Stimulated activated CD4-positive, alpha-beta T cell treated with anti-CD3 and anti-CD28 coated beads, Interleukin-12 subunit alpha, Interleukin-12 subunit beta, amount 100 ng/mL, for 48 hours (primary cell): ENCODE data around the gene CCL24.
"Not testable (repeated sequence)": the region's sequence is repeated elsewhere in the genome, so short reads cannot be mapped to it uniquely, and the experiment has no call there.

Experiments used
- DNase-seq, 3 donors: peaks; one replicate each; pipeline ENCODE4 v3.0.0-alpha.2; 2020; ENCODE audit warnings: low read depth in 2 of 3, low spot score in 1 of 3

Gene CCL24

DNA sequence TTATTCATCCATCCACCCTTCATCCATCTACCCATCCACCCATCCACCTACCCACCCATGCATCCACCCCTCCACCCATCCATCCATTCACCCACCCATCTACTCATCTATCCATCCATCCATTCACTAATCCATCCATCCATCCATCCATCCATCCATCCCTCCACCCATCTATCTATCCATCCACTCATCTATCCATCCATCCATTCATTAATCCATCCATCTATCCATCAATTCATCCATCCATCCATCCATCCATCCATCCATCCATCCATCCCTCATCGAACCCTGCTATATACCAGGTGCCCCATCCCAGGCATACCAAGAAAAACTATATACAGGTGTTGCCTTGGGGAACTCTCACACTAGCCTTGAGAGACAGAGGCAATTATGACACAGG is 7.1 kb upstream of the CCL24 start:
- DNase-seq = no peak

DNA sequence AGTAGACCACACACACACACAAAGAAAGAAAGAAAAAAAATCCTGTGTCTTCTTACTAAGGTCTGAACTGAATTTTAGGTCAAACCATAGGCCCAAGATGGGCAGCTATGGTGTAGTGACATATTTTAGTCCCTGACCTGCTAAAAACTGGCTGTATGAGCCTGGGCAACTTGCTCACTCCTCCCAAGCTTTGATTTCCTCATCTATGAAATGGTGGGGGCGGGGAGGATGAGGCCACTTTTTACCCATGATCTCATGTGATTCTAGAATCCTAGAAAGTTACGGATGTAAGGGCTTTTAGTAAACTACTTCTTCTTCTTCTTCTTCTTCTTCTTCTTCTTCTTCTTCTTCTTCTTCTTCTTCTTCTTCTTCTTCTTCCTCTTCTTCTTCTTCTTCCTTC is 6.1 kb upstream of the CCL24 start:
- no peak for DNase-seq

DNA sequence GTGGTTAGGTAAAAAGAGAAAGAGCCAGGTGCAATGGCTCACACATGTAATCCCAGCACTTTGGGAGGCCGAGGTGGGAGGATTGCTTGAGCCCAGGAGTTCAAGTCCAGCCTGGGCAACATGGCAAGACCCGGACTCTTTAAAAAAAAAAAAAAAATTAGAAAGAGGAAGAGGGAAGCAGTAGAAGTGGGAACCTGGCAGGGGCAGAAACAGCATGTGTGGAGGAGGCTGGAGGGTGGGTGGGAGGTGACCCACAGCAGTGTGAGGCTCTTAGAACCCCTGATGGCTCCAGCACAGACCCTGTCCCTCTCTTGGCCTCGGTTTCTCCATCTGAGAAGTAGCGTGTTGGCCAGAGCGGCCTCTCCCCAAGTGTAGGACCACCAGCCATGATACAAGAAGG is 4.9 kb upstream of the CCL24 start:
- no peak for DNase-seq

GRCh38 chr7:75817116-75817515 is 3.5 kb upstream of the CCL24 start:
- DNase-seq = no peak

GRCh38 chr7:75815418-75816064 is 1.9 kb upstream of the CCL24 start:
- DNase-seq = no peak

DNA sequence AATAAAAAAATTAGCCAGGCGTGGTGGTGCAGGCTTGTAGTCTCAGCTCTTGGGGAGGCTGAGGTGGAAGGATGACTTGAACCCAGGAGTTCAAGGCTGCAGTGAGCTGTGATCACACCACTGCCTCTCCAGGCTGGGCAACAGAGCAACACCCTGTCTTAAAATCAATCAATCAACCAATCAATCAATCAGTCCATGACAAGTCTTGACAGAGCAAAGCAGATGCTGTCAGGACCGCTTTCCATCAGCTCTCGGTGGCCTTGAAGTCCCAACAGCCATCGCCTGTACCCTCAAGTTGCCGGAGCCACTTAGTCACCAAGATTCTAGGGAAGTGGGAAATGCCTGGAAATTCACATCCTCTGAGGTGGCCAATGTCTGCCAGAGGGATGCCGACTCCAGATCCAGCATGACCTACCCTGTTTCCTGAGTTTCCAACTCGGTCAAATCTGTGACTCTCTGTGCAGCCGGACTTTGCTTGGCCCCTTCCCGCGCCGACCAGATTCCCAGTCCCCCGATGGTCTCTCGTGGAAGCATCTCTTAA is 871 bp upstream of the CCL24 start:
- DNase-seq = no peak

DNA sequence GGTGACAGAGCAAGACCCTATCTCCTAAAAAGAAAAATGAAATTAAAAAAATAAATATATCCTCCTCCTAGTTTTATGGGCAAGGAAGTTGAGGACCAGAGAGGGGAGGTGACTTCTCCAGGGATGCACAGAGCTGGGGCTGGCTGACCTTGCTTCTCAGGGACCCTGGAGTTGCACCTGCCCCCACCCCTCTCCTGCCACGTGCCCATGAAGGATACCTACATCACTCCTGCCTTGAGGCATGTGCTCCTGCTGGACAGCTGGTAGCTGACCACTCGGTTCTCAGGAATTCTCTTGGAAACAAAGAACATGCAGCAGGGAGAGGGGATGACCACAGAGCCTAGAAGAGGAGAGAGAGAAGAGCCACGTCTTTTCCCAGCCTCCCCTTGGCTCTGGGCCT is 522 bp downstream of the CCL24 start:
- DNase-seq = no peak

DNA sequence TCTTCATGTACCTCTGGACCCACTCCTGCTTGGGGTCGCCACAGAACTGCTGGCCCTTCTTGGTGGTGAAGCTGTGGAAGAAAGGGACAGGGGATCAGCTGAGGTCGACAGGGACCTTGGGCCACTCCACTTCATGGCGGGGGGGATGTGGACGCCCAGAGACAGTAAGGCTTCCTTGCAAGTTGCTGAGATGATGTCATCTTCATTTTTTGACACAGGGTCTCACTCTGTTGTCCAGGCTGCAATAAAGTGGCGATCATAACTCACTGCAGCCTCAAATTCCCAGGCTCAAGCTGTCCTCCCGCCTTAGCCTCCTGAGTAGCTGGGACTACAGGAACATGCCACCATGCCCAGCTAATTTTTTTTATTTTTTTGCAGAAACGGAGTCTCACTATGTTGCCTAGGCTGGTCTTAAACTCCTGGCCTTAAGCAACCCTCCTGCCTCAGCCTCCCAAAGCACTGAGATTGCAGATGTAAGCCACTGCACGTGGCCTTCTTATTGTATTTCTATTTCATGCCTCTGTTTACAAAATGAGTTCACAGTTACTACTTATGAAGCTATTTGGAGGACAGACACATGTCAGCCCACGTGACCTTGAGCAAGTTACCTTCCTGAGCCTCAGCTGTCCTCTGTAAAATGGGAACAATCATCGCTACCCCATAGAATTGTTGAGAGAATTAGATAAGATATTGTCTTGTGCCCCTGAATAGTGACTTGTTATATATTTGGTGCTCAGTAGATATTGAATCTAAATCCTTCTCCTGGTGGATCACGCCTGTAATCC is 1.5 kb downstream of the CCL24 start:
- DNase-seq = no peak

GRCh38 chr7:75809396-75809795 is 4.2 kb downstream of the CCL24 start:
- DNase-seq = no peak

GRCh38 chr7:75808106-75808505 is 5.5 kb downstream of the CCL24 start:
- DNase-seq = no peak

DNA sequence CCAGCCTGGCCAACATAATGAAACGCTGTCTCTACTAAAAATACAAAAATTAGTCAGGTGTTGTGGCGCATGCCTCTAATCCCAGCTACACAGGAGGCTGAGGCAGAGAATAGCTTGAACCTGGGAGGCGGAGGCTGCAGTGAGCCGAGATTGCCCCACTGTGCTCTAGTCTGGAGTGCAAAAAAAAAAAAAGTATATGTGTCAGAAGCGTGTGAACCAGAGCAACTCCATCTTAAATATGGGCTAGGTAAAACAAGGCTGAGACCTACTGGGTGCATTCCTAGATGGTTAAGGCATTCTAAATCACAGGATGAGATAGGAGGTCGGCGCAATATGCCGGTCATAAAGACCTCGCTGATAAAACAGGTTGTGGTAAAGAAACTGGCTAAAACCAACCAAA is 6.2 kb downstream of the CCL24 start:
- DNase-seq = no peak

DNA sequence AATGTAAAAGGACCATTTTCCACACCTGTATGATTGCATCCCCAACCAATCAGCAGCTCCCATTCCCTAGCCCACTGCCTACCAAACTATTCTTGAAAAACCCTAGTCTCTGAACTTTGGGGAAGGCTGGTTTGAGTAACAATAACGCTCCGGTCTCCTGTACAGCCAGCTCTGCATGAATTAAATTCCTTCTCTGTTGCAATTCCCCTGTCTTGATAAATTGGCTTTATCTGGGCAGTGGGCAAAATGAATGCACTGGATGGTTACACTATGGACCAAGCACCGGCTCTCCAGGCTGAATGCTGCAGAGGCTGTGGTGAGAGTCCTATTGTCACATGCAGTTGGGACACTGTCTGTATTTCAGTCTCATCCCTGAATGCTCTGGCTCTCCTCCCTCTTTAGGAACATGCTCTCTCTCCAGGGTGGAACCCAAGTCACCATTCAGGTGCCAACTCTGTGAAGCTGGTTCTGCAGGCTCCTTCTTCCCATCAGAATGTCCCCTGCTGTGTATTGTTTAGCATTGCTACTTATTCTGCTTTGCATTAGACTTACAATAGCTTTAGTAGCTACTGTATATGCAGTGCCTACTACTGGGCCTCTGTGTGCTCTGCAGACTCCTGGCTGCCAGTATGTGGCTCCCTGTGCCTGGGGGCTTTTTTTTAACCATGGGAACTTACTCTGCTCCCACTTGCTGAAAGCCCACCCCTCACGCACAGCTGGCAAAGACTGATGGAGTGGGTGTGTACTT is 6.9 kb downstream of the CCL24 start:
- no peak for DNase-seq

GRCh38 chr7:75804705-75805104 is 8.9 kb downstream of the CCL24 start:
- DNase-seq = no peak

DNA sequence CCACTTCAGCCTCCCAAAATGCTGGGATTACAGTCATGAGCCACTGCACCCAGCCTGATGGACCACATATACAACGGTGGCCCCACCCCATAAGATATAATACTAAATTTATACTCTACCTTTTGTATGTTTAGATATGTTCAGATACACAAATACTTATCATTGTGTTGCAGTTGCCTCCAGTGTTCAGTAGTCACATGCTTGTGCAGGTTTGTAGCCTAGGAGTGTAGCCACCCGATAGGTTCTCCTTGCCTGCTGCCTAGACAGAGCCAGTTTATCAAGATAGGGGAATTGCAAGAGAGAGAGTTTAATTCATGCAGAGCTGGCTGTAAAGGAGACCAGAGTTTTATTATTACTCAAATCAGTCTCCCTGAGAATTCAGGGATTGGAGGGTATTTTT is 9.6 kb downstream of the CCL24 start:
- no peak for DNase-seq

DNA sequence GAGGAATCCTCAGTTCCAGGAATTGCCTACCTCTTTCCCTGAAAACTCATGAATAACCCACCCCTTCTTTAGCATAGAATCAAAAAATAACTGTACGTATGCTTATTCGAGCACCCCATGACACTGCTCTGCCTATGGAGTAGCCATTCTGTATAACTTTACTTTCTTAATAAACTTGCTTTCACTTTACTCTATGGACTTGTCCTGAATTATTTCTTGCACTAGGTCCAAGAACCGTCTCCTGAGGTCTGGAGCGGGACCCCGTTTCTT is 11.1 kb downstream of the CCL24 start:
- DNase-seq = no peak

GRCh38 chr7:75798770-75799169 is 14.8 kb downstream of the CCL24 start:
- no peak for DNase-seq

GRCh38 chr7:75796420-75796819 is 17.2 kb downstream of the CCL24 start:
- DNase-seq = no peak

- no peak for DNase-seq
Measured at GRCh38 chr7:75795831-75796285, 17.7 kb downstream of the CCL24 start.

DNA sequence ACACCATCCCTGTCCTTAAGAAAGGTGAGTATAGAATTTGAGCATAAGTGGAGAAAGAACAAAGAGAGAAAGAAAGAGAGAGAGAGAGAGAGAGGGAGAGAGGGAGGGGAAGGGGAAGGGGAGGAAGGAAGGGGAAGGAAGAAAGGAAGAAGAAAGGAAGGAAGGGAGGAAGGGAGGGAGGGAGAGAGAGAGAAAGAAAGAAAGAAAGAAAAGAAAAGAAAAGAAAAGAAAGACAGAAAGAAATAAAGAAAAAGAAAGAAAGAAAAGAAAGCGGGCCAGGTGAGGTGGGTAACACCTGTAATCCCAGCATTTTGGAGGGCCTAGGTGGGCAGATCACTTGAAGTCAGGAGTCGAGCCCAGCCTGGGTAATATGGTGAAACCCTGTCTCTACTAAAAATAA is 19.9 kb downstream of the CCL24 start:
- no peak for DNase-seq

DNA sequence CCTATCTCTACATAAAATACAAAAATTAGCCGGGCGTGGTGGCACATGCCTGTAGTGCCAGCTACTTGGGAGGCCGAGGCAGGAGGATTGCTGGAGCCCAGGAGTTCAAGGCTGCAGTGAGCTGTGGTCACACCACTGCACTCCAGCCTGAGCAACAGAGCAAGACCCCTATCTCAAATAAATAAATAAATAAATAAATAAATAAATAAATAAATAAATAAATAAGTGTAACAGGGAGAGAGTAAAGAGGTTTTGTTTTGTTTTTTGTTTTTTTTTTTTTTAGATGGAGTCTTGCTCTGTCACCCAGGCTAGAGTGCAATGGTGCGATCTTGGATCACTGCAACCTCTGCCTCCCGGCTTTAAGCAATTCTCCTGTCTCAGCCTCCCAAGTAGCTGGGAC is 21.0 kb downstream of the CCL24 start:
- not testable (repeated sequence) for DNase-seq

GRCh38 chr7:75789361-75789924 is 24.2 kb downstream of the CCL24 start:
- DNase-seq = no peak
